SU-DHL-6 (cell line): Measurements from ENCODE around the gene VIPR2.

Experiments
- H2AFZ ChIP-seq: fragments of 200-600 bp; sonication (generic); 2 replicates; pipeline ENCODE4 v1.6.1; 2014; ENCODE audit warnings: low read depth, mild to moderate bottlenecking, moderate library complexity, mixed read lengths, antibody characterized with exemption, low read length; ENCODE audit not compliant: severe bottlenecking
- H3F3A ChIP-seq: fragments of 200-600 bp; shearing (Covaris generic); 2 replicates; pipeline ENCODE4 v1.6.0; 2016; ENCODE audit warnings: antibody characterized with exemption, mild to moderate bottlenecking; ENCODE audit not compliant: insufficient read depth
- H3K27ac ChIP-seq: fragments of 200-600 bp; sonication (generic); 2 replicates; pipeline ENCODE4 v1.5.1; 2016; ENCODE audit warnings: low read depth, mild to moderate bottlenecking, low read length, moderate library complexity, mixed read lengths
- H3K27me3 ChIP-seq: fragments of 200-600 bp; sonication (generic), shearing (Covaris generic); 2 replicates; pipeline ENCODE4 v1.6.0; 2014; ENCODE audit warnings: mild to moderate bottlenecking, low read length
- H3K36me3 ChIP-seq: fragments of 200-600 bp; sonication (generic); 2 replicates; pipeline ENCODE4 v1.6.1; 2014; ENCODE audit warnings: mild to moderate bottlenecking, low read length, mixed read lengths
- H3K4me2 ChIP-seq: fragments of 300-600, 200-600 bp; shearing (Covaris generic), sonication (generic); 2 replicates; pipeline ENCODE4 v1.6.0; 2014; ENCODE audit warnings: low read length, low read depth, mild to moderate bottlenecking; ENCODE audit not compliant: poor library complexity, severe bottlenecking
- H3K4me3 ChIP-seq: fragments of 200-600 bp; sonication (generic); 2 replicates; pipeline ENCODE4 v1.5.1; 2014; ENCODE audit warnings: antibody characterized with exemption, low read length, mild to moderate bottlenecking, mixed read lengths; ENCODE audit not compliant: insufficient read depth, poor library complexity, severe bottlenecking
- H3K79me2 ChIP-seq: fragments of 200-600 bp; sonication (generic); 2 replicates; pipeline ENCODE4 v1.6.1; 2014; ENCODE audit warnings: mild to moderate bottlenecking, low read length, moderate library complexity; ENCODE audit not compliant: insufficient read depth
- H3K9ac ChIP-seq: fragments of 200-600 bp; sonication (generic); 2 replicates; pipeline ENCODE4 v1.7.0; 2014; ENCODE audit warnings: mild to moderate bottlenecking, low read length
- H3K9me2 ChIP-seq: fragments of 200-600 bp; sonication (generic); replicated peaks from 2 replicates; pipeline ENCODE4 v1.6.1; 2014; ENCODE audit warnings: low read length; ENCODE audit not compliant: insufficient read depth
- H3K9me3 ChIP-seq: fragments of 200-600 bp; sonication (generic); 2 replicates; pipeline ENCODE4 v1.6.1; 2014; ENCODE audit warnings: low read length, mixed read lengths; ENCODE audit not compliant: insufficient read depth
- H4K20me1 ChIP-seq: fragments of 200-600 bp; sonication (generic); 2 replicates; pipeline ENCODE4 v1.6.1; 2014; ENCODE audit warnings: low read depth, mild to moderate bottlenecking, antibody characterized with exemption, low read length, moderate library complexity, mixed read lengths
- CTCF ChIP-seq: fragments of 200-600 bp; sonication (generic); IDR thresholded peaks from one replicate; pipeline ENCODE4 v1.5.1; 2017; ENCODE audit warnings: antibody characterized with exemption, mild to moderate bottlenecking, low read length, moderate library complexity; ENCODE audit not compliant: insufficient read depth, poor library complexity, severe bottlenecking
- EZH2phosphoT487 ChIP-seq: fragments of 200-600 bp; sonication (generic), shearing (Covaris generic); conservative IDR thresholded peaks from 2 replicates; pipeline ENCODE4 v1.6.1; 2018; ENCODE audit warnings: mild to moderate bottlenecking, antibody characterized with exemption, low read length, moderate library complexity, mixed read lengths

Gene VIPR2

GRCh38 chr7:159105832-159106811 is 38.5 kb downstream of the VIPR2 start:
- Histone ChIP-seq H4K20me1 (no peaks in the 10 kb centered on the region), H3K9me3 (no peaks in the 10 kb centered on the region), H3K27me3 (no peaks in the 10 kb centered on the region), H3K9me2 (no peaks in the 10 kb centered on the region), H3F3A (no peaks in the 10 kb centered on the region), H3K9ac (no peak overlapping the region), H3K4me3 (no peak overlapping the region), H3K79me2 (no peaks in the 10 kb centered on the region), H3K36me3 (no peaks in the 10 kb centered on the region), H2AFZ (no peak overlapping the region), H3K27ac (no peak overlapping the region), H3K4me2 (no peak overlapping the region)
- TF ChIP-seq EZH2phosphoT487 = no peak
- no peak for TF ChIP-seq CTCF

GRCh38 chr7:159105066-159105780 is 39.4 kb downstream of the VIPR2 start:
- no peak overlapping the region for H3K4me2 ChIP-seq
- TF ChIP-seq CTCF (no peak), EZH2phosphoT487 (no peak)
- no peaks in the 10 kb centered on the region for H4K20me1 ChIP-seq
- H3K79me2 ChIP-seq = no peaks in the 10 kb centered on the region
- no peak overlapping the region for H3K4me3 ChIP-seq
- H3K27ac ChIP-seq = no peak overlapping the region
- no peak overlapping the region for H3K9ac ChIP-seq
- H3F3A ChIP-seq = no peaks in the 10 kb centered on the region
- no peaks in the 10 kb centered on the region for H3K9me2 ChIP-seq
- H3K36me3 ChIP-seq = no peaks in the 10 kb centered on the region
- no peaks in the 10 kb centered on the region for H3K27me3 ChIP-seq
- H2AFZ ChIP-seq = no peak overlapping the region
- H3K9me3 ChIP-seq = no peaks in the 10 kb centered on the region

GRCh38 chr7:159104188-159104920 is 40.3 kb downstream of the VIPR2 start:
- no peaks in the 10 kb centered on the region for H3K9me2 ChIP-seq
- H3K9me3 ChIP-seq = no peaks in the 10 kb centered on the region
- H3F3A ChIP-seq = no peaks in the 10 kb centered on the region
- H3K27ac ChIP-seq = no peak overlapping the region
- H4K20me1 ChIP-seq = no peaks in the 10 kb centered on the region
- TF ChIP-seq EZH2phosphoT487 (no peak), CTCF (no peak)
- no peaks in the 10 kb centered on the region for H3K79me2 ChIP-seq
- no peak overlapping the region for H2AFZ ChIP-seq
- H3K9ac ChIP-seq = no peak overlapping the region
- no peak overlapping the region for H3K4me2 ChIP-seq
- H3K36me3 ChIP-seq = no peaks in the 10 kb centered on the region
- H3K27me3 ChIP-seq = no peaks in the 10 kb centered on the region
- no peak overlapping the region for H3K4me3 ChIP-seq
